HepG2 (cell line): Measurements from ENCODE around the gene INTS2. TPM values are rescaled to one million over a fixed set of nuclear protein-coding genes. Genes with fewer than 3 reads are reported as not detected.

Experiments used
- ATF6 ChIP-seq: sonication (generic); formaldehyde crosslinking; conservative IDR thresholded peaks from 2 replicates; pipeline ENCODE4 v1.4.0; 2020; ENCODE audit warnings: missing genetic modification reagents
- GRHL1 ChIP-seq: sonication (generic); formaldehyde crosslinking; conservative IDR thresholded peaks from 2 replicates; pipeline ENCODE4 v1.8.0; 2022; ENCODE audit warnings: missing genetic modification reagents
- KLF16 ChIP-seq, 2 experiments: sonication (generic) in 1 of 2; formaldehyde crosslinking in 1 of 2; IDR thresholded peaks; 2 replicates each; pipeline versions ENCODE4 v1.6.1 to v1.8.0; 2016 to 2023; ENCODE audit warnings: missing genetic modification reagents in 2 of 2, missing compliant biosample characterization in 1 of 2
- NRL ChIP-seq: sonication (generic); formaldehyde crosslinking; IDR thresholded peaks from 2 replicates; pipeline ENCODE4 v1.5.0; 2020; ENCODE audit warnings: missing genetic modification reagents, mild to moderate bottlenecking, moderate library complexity, borderline replicate concordance
- PLRG1 ChIP-seq: fragments of 450-650 bp; conservative IDR thresholded peaks from 2 replicates; pipeline ENCODE4 v1.6.1; 2016
- SKIL ChIP-seq: sonication (generic); formaldehyde crosslinking; IDR thresholded peaks from 2 replicates; pipeline ENCODE4 v1.8.0; 2022; ENCODE audit warnings: missing genetic modification reagents, mild to moderate bottlenecking, moderate library complexity, borderline replicate concordance
- ZNF276 ChIP-seq: sonication (generic); formaldehyde crosslinking; IDR thresholded peaks from 2 replicates; pipeline ENCODE4 v1.4.0; 2020; ENCODE audit warnings: mild to moderate bottlenecking, low read depth, missing genetic modification reagents
- ZNF691 ChIP-seq: sonication (generic); formaldehyde crosslinking; IDR thresholded peaks from 2 replicates; pipeline ENCODE4 v1.4.0; 2020; ENCODE audit warnings: missing genetic modification reagents, low read depth, mild to moderate bottlenecking, borderline replicate concordance
- ZNF781 ChIP-seq: sonication (generic); formaldehyde crosslinking; IDR thresholded peaks from 2 replicates; pipeline ENCODE4 v1.5.1; 2020; ENCODE audit warnings: borderline replicate concordance, mild to moderate bottlenecking, missing genetic modification reagents; ENCODE audit errors: not compliant biosample characterization
- polyA plus RNA-seq, 8 experiments: library from polyadenylated mRNA; depleted of rRNA in 3 of 8; stranded (reverse) in 7 of 8; unstranded in 1 of 8; fragments of >200 nt; fragmentation: Illumina TruSeq in 4 of 8; extraction: Trizol in 4 of 8; gene quantifications; 2 replicates each; pipeline versions ENCODE4 v1.2.1 to v1.2.3, GENCODE V29; 2011 to 2016; ENCODE audit warnings: low read depth in 4 of 8, missing spikeins in 1 of 8, mixed read lengths in 1 of 8; ENCODE audit not compliant: insufficient read depth in 1 of 8
- total RNA-seq, 5 experiments: library from RNA; depleted of rRNA; stranded (reverse); fragments of >200 nt; fragmentation: Illumina TruSeq; extraction: Trizol; gene quantifications; 2 replicates each; pipeline ENCODE4 v1.2.3, GENCODE V29; 2016; ENCODE audit warnings: low read depth in 1 of 5

The INTS2 gene
- total and polyA plus RNA-seq, 2 of the 13 experiments (the other 11 are each of a cell fraction or from before 2014, with no cell fraction given): 20.5 to 30.2 TPM

GRCh38 chr17:61875804-61876203 lies 52.0 kb downstream of the INTS2 start (continued):
- TF ChIP-seq ZNF691 (CRISPR knock-in tag) (no peak), PLRG1 (no peak), GRHL1 (no peak), ZNF781 (CRISPR knock-in tag) (no peak), ATF6 (CRISPR knock-in tag) (no peak), ZNF276 (CRISPR knock-in tag) (no peak), NRL (CRISPR knock-in tag) (no peak), SKIL (CRISPR knock-in tag) (no peak), KLF16 (CRISPR knock-in tag; IDR thresholded peaks at IDR 0.05) (no peak)
